HG03342 (cell line): Measurements from ENCODE around the gene LDB1.

Experiments
- ATAC-seq: cut with Tn5 transposase; IDR thresholded peaks from one replicate; pipeline ENCODE4 v1.9.1; 2021; ENCODE audit warnings: mild to moderate bottlenecking, moderate library complexity; ENCODE audit not compliant: unreplicated experiment

The LDB1 gene

DNA sequence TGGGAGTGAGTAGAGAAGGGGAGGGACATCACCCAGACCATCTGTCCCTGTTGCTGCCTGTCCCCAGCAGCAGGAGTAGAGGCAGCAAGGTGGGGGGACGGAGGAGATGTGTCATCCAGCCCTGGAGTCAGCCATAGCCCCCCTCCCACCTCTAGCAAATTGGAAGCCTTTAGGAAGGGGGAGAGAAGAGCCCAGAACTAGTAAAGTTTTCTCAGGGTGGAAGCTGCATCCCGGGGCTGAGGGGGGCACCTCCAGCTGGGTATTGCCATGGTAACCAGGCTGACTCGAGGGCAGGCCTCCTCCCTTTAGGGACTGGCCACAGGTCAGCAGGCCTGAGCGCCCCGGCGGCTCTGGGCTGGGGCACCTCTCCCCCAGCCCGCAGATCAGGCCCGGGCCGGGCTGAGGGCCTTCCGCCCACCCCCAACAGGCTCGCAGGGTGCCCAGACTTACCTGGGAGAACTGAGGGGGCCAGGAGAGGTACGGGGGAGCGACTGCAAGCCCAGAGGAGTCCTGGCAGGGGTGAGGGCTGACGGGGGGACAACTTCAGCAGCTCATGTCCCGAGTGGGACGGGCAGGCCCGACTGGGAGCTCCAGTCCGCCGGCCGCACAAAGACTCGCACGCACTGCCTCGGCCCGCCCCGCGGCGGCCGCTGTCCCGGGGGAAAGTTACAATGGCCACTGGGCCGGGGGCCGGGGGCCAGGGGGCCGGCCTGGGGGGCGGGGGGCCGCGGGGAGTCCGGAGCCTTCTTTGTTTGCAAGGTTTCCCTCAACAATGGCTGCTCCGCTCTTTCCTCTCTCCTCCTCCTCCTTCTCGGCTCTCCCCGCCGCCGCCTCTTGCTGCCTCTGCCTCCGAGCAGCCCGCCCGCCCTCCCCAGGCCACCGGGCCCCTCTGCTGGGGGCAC, 6.0 kb downstream of the LDB1 start:
- peak; percentile 17 for ATAC-seq

DNA sequence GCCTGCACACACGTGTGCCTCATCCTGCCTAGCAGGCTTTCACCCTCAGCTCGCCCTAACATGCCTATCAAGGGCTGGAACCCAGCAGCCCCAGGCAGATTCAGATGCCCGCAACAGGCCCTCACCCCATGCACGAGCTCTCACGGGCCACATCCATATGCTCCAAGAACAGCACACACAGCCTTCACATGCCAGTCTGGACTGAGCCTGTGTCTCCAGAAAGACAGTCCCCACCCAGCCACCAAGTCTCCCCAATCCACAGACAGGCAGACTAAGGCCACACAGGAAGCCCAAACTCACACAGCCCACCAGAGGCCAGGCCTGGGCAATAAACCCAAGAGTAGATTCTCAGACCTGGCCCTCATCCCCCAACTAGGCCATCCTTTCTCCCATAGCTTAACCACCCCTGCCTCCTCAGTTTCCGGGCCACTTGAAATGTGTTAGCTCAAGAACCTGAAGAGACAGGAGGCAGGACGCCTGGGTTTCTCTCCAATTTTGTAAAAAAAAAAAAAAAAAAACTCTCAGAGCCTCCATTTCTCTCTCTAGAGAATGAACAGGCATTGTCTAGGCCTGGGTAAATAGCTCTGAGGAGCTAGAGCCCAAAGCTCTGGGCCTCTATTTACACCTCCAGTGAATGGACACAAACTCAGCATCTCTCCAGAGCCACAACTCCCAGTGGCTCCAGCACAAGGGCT, 6.8 kb downstream of the LDB1 start:
- no peak for ATAC-seq

DNA sequence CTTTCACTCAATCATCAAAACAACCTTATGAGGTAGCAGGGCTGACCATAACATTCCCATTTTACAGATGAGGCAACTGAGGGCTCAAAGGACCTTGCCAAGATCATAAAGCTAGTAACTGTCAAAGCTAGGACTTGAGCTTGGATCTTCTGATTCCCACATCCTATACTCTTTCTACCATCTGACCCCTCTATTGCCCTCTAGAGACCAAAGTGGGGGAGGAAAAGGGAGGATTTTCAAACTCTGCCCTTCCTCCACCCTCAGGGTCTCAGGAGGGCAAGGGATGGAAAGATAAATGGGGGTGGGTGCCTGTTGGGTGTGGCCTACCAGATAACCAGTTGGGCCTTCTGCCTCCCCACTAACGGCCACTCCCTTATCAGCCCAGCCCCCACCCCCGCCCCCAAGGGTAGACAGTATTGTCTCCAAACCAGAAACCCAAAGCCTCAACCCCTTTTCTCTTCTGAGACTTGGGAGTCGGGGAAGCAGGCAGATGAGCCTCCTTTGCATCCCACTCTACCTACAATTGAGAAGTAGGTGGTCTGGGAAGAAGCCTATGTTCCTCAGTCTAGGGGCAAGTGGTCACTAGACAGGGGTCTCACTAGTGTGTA, 7.9 kb downstream of the LDB1 start:
- no peak for ATAC-seq

DNA sequence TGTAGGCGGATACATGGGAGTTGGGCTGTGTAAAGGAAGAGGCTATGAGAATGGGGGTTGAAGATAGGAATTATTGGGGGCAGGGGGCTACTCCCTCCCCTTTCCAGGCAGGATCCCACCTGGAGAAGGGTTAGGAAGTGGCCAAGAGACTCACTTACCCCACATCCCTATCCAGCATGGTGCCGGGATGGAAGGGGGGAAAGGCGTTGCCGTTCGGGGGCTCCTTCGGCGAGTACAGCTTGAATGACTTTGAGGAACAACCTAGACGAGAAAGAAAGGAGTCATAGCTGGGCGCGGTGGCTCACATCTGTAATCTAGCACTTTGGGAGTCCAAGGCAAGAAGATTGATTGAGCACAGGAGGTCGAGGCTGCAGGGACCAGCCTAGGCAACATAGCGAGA, 8.9 kb downstream of the LDB1 start:
- no peak for ATAC-seq

DNA sequence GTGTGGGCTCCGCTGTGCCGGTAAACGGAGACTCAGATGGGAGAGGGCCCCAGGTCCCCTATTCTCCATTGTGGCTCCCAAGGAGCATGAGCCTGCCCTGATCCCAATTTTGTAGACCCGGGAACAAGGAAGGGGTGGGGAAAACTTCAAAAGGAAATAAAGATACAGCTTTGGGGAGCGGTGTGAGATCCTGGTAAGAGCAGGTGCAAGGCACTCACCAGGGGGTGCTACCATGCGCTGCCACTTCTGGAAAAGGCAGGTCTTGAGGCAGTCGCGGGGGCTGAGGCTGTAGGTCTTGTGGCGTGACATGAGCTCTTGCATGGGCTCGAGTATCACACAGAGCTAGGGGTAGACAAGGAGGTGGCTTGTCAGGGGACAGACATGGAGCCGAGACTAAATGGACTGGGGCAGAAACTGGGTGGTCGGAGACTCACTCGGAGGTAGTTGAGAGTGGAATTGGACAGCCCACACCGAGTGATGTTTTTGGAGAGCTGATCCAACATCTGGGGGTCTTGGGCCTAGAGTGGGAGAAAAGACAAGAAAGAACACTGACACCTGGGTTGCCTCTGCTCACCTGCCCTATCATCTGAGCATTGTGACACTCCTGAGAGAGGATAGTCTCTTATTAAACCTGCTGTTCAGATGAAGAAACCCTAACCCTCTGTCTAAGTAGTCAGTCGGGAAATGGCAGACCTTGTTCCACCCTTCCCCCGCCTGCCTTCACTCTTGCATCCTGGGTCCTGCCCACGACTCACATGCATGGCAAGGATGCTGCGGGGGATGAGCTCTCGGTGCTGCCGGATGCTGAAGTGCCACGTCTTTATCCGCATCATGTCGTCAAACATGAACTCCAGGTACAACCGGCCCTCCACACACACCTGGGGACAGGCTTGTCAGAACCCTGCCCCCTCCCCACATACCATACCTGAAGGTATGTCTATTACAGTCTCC, 10.7 kb downstream of the LDB1 start:
- ATAC-seq: no peak

DNA sequence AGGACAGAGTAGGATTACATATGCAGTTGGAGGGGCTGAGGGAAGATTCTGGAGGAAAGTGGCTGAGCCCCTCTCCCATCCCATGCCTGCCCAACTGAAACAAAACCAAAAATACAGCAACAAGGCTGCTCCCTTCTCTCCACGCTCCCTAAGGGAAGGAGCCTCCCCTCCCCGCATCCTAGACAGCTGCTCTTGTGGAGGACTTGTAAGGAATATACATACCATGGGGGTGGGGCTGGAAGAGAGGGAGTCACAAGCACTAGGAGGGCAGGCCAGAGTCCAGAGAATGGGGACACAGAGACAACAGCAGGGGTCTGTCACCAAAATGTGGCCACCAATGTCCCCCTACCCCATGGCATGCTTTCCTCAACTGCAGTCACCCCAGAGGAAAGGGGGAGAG, 13.2 kb downstream of the LDB1 start:
- ATAC-seq: no peak

DNA sequence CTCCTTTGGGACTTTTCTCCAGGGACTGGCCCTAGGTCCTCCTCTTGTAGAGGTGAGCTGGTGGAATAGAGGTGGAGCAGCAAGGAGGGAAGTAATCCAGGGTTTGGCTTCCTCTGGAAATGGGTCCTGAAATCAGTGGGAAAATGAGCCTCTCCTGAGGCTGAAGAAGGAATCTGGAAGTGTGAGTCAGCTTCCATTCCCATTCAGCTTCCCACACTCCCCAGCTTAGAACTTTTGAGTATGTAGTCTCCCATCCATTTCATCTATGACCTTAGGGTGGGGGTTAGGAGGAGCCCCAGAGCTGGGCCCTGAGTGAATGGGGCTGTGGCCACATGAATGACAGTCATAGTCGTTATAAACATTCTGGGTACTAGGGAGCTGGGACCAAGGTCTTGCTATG, 17.7 kb downstream of the LDB1 start:
- ATAC-seq: no peak

DNA sequence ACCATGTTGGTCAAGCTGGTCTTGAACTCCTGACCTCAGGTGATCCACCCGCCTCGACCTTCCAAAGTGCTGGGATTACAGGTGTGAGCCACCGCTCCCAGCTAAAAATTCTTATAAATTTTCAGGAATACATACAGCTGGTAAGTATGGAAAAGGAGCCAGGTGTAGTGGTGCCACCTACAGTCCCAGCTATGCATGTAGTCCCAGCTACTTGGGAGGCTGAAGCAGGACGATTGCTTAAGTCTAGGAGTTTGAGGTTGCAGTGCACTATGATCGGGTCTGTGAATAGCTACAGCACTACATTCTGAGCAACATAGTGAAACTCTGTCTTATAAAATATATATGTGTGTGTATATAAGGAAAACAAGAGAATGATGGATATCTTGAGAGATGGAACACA, 19.0 kb downstream of the LDB1 start:
- ATAC-seq: no peak

DNA sequence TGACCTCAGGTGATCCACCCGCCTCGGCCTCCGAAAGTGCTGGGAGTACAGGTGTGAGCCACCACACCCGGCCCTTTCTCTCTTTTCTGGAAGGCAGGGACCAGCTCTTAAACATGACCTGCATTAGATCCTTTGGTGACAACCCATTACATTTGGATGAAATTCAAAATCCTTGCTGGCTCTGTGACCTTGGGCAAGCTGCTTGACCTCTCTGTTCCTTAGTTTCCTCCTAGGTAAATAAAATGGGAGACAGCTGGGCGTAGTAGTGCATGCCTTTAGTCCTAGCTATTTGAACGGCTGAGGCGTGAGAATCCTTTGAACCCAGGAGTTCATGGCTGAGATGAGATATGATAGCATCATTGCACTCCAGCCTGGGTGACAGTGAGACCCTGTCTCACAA, 23.7 kb downstream of the LDB1 start:
- no peak for ATAC-seq

DNA sequence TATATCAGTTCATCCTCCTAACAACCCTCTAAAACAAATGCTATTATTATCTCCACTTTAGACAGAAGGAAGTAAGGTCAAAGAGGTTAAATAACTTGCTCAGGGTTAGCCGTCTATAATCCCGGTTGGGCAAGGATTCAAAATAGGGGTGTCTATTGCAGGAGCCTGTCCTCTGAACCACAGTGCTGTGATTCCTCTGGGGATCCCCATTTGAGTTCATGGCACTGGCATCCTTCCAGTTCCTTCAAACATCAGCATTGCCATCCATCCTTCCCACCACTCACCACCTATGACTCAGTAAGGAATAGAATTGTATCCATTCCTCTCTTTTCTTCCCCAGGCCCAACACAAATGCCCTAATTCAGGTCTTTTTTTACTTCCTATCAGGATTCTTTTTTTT, 29.4 kb downstream of the LDB1 start:
- ATAC-seq: no peak

DNA sequence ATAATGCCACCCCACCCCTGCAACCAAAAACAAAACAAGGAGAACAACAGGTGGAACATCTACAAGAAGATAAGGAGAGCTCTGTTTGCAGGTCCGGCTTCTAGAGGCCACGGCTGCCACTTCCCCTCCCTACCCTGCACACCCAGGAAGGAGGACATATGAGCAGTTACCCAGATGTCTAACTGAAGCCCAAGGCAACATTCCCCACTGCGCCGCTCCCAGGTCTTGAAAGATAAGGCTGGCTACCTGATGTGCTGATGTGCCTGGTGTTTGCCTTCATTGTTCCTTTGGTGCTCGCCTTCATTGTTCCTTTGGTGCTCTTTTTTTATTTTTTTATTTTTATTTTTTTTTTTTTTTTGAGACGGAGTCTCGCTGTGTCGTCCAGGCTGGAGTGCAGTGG, 34.0 kb downstream of the LDB1 start:
- no peak for ATAC-seq

DNA sequence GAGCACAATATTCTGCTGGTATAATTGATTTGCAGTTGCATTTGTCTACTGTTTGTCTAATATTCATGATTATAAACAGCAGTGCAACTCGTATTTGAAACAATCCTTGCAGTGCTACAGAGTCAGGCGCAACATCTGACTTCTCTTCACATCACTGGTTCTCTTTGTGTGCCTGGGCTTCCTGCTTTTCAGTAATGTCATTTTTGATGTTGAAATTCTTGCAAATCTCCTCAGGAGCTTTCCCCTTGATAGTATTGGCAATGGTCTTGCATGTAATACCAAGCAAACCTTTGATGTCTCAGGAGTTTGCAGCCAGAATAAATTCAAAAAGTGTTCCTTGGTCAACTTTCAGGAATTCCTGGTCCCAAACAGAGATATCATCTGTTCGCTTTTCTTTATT, 34.8 kb downstream of the LDB1 start:
- ATAC-seq: no peak

DNA sequence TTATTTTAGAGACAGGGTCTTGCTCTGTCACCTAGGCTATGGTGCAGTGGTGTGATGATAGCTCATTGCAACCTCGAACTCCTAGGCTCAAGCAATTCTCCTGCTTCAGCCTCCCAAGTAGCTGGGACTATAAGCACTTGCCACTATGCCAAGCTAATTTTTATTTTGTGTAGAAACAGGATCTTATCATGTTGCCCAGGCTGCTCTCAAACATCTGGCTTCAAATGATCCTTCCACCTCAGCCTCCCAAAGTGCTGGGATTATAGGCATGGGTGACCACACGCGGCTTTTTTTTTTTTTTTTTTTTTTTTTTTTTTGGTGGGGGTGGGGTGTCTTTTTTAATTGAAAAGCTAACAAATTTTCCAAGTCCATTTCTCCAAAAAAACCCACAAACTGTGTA, 36.6 kb downstream of the LDB1 start:
- no peak for ATAC-seq

DNA sequence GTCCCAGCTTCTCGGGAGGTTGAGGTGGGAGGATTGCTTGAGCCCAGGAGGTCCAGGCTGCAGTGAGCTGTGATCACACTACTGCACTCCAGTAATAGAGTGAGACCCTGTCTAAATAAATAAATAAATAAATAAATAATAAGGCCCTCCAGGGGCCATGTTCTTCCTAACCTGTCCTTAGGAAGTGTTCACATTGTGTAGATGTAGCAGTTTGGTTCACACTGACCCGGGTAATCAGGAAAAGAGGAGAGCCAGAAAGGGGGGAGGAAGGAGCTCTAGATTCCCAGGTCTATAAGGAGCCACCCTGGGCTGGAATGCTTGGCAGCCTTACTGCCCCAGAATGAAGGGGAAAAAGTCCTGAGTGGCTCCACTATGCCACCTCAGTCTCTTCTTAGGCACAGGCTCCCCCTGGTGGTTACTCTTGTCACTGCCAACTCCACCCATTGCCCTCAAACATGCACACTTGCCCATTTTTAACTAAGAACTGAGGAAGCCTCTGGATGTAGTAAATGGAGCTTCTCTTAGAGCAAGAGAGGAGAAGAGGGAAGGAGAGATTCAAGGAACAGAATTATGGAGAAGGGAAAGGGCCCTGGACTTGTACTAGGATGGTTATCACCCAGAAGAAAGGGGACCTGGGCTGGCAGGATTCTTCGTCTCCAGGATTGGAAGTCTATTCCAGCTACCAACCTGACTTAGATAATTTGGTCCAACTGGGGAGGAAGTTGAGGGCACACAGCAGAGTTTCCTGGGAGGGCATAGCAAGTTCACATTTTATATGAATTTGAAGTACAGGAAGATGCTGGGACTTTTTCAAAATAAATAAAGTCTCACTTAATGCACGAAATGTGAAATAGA, 47.3 kb downstream of the LDB1 start:
- no peak for ATAC-seq

DNA sequence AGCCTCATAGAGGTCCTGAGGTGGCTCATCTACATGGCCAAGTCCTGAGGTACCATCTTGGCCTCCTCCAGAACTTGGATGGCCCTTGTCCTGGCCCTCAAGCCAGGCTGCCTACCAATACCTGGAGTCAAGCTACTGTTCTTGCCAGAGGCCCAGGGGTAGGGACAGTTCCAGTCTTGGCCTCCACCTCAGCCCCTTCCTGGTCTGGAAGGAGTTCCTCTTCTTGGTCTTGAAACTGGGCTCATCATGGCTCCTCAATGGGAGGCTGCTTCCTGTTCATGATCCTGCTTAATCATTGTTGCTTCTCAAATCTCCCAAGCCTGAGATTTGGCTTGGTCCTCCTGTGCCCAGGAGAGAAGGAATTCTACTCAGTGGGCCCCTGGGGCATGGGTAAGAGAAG, 51.1 kb downstream of the LDB1 start:
- ATAC-seq: no peak

DNA sequence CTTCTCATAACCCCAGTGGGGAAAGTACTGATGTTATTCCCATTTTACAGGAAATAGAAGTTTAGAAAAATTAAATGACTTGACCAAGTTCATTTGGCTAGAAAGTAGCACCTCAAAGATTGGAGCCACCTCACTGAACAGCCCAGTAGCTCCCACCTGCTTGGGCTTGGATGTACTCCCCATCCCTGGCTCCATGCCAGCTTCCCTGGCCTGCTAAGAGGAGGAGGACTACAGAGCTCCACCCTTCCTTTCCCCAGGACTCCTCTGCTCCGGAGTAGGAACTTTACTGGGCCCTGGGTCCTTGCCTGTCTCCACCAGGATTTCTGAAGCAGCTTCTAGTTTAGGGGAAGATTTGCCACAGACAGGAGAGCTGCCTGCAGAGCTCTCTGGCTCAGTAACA, 52.0 kb downstream of the LDB1 start:
- no peak for ATAC-seq

DNA sequence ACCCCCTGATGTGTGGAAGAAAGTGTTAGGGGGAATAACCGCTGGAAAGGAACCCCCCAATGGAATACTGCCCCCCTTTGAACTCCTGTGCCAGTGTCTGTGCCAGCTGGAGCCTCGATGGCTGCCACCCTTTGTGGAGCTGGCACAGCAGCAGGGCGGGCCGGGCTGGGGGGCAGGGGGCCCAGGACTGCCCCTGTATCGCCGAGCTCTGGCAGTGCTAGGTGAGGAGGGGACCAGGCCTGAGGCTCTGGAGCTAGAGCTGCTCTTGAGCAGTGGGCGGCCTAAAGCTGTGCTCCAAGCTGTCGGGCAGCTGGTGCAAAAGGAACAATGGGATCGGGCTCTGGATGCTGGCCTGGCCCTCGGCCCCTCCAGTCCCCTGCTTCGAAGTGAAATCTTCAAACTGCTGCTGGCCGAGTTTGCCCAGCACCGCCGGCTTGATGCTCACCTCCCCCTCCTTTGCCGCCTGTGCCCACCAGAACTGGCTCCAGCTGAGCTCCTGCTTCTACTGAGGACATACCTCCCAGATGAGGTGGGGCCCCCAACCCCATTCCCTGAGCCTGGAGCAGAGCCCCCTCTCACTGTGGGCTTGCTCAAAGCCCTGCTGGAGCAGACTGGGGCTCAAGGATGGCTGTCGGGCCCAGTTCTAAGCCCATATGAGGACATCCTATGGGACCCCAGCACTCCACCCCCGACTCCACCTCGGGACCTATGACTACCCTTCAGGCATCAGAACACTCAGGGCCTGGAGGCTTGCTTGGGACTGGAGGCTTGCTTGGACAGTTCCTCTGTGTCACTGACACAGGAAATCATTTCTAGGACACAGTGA, 52.9 kb downstream of the LDB1 start:
- ATAC-seq: no peak

DNA sequence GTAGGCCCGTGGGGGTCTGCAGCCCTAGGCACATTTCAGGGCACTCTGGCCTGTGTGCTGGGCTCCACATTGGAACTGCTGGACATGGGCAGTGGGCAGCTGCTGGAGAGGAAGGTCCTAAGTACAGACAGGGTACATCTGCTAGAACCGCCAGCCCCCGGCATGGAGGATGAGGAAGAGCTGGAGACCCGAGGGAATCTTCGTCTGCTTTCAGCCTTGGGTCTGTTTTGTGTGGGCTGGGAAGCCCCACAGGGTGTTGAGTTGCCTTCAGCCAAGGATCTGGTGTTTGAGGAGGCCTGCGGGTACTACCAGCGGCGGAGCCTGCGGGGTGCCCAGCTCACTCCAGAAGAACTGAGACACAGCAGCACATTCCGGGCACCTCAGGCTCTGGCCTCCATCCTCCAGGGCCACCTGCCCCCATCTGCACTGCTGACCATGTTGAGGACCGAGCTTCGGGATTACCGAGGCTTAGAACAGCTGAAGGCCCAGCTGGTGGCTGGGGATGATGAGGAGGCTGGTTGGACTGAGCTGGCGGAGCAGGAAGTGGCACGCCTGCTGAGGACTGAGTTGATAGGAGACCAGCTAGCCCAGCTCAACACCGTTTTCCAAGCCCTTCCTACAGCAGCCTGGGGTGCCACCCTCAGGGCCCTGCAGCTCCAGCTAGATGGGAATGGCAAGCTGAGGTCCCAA, 53.6 kb downstream of the LDB1 start:
- no peak for ATAC-seq
